Ureter (tissue), 1 donor: ENCODE measurements around the gene NLRP13. TPM values are rescaled to one million over a fixed set of nuclear protein-coding genes. Genes with fewer than 3 reads are reported as not detected.
"Not testable (repeated sequence)": the region's sequence is repeated elsewhere in the genome, so short reads cannot be mapped to it uniquely, and the experiment has no call there.

Source experiments
- DNase-seq: peaks from one replicate; pipeline ENCODE4 v3.0.0-alpha.2; 2020; ENCODE audit warnings: low spot score
- total RNA-seq: library from RNA; stranded (reverse); gene quantifications from one replicate; pipeline ENCODE4 v1.2.4, GENCODE V29; 2023
- donor health status: DM: yes; HTN: yes; CAD: no.

NLRP13 gene
- total RNA-seq = not detected

DNA sequence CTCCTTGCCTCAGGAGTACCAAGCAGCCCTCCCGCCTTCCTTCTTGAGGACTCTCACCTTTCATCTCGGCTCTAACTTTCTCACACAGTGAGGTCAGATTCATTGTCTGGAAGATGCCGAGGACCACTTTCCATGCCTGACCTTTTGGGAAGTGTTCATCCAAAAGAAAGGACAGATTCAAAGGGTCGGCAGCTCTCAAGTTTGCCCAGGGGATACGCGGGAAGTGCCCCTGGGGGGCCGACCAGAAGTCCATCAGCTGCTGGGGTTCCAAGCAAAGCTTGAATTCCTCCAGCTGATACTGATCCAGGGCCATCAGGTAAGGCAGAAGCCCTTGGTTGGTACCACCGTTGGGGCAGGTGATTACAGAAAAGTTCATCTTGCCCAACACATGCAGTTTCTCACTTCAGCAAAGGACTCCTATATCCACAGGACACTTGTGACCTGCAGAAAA lies at the start of gene NLRP13:
Gene NLRP13 (minus strand): TSS at position 401 of the 451 bp plus-strand sequence. CDS start 25 bp downstream, at position 376.
- DNase-seq = no peak

DNA sequence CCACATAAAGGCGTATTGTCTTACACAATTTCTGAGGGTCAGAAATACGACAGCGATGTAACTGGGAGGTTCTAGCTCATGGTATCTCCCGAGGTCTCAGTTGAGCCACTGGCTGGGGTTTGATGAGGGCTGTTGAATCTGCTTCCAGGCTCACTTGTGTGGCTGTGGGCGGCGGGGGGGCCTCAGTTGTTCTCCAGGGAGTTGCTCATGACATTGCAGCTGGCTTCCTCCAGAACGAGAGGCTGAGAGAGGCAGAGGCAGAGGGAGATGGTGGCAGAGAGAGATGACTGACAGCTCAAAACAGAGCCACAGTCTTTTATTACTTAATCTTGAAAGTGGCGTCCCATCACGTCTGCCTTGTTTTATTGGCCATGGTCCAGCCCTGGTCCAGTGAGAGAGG lies 48.3 kb upstream of the NLRP13 start:
- DNase-seq = no peak

DNA sequence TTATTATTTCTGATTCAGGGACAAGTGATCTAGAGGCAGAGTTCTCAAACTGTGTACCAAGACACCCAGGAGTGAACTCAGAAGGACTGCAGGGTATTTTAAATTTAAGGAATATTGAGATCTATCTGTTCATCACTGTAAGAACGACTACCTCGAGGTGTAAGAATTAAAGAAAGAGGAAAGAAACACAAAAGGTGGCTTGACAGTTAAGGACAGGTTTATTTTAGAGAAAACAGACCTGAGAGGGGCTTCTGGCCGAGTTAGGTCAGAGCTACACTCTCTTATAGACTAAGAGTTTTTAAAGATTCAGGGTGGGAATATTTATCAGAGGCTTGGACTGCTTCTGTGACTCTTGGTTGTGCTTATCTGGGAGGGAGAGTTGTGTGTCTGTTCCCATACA lies 41.8 kb upstream of the NLRP13 start:
- no peak for DNase-seq

DNA sequence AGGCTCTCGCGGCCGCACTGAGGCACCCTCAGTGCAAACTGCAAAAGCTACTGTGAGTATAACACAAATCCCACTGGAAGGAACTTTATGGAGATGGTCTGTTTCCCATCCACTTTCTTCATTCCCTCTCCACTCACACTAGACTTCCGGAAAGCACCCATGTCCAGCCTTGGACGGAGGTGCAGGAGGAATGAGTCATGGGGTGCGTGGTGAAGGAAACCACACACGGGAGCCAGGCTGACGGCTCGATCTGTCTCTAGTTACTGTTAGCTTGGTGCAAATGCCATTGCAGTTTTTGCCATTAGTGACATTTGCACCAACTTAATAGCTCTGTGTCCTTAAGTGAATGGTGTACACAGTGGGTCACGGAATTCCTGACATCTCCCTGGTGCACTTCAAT lies 30.1 kb upstream of the NLRP13 start:
- DNase-seq = no peak

DNA sequence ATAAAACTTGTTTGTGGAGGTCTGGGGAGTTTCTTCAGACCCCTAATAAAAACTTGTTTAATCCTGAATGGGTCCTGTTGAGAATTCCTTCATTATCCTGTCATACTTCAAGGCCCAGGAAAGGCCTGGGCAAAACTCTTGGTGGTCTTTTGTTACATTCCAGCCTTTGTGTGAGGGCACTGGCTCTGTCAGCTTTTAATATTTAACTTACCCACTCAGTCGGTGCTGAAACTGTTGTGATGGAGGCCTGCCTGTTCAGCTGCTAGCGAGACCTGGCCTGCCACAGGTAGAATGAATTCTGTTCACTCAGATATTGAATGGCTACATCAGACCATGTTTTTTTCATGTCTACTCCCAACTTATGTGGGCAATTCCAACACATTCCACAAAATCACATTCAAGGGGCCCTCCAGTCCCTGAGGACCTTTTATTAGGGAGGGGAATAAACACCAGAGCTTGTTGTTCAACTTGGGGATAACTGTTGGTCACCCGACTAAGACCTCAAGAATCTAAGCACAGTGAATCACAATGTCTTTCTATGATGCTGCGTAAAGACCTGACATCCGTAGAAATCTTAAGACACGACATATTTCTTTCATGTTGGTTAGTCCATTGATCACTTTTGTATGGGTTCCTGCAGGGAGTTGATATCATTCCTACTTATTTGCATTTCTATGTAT lies 28.0 kb upstream of the NLRP13 start:
- no peak for DNase-seq

- peak; percentile 77 for DNase-seq
Measured at GRCh38 chr19:55958356-55958755, 26.2 kb upstream of the NLRP13 start.

GRCh38 chr19:55956431-55956830 lies 24.3 kb upstream of the NLRP13 start:
- DNase-seq = no peak

DNA sequence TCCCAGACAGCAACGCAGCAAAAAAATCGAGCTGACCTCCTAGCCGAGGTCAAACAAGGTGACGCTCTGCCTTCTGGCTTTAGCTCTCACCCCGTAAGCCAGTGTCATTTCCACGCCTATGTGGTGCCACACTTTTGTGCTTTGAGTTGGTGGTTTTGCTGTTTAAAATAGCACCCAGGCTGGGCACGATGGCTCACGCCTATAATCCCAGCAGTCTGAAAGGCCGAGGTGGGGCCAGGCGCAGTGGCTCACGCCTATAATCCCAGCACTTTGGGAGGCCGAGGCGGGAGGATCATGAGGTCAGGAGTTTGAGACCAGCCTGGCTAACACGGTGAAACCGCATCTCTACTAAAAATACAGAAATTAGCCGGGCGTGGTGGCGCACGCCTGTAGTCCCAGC lies 18.4 kb upstream of the NLRP13 start:
- not testable (repeated sequence) for DNase-seq

- DNase-seq = no peak
Measured at GRCh38 chr19:55947532-55947931, 15.4 kb upstream of the NLRP13 start, which contains the start of gene NLRP8. Gene NLRP8 (plus strand): TSS chr19:55947832.

- DNase-seq = no peak
Measured at GRCh38 chr19:55940306-55940705, 8.2 kb upstream of the NLRP13 start.

GRCh38 chr19:55939206-55939605 lies 7.1 kb upstream of the NLRP13 start:
- DNase-seq = no peak

DNA sequence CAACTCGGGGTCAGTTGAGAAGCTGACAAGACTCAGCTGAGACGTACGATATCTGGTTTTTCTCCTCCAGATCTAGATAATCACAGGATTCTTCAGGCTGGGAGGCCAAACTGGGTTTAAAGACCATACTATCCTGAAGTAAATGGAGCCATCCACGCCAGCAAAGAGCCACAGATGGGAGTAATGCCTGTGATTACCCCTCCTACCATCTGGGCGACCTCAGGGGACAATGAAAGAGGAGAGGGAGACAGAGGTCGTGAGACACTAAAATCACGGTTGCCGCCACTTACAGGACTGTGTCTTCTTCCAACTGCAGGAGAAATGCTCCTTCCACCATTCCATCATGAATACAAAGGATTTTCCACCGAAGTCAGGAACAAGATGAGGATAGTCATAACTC lies 3.1 kb upstream of the NLRP13 start:
- DNase-seq = no peak

DNA sequence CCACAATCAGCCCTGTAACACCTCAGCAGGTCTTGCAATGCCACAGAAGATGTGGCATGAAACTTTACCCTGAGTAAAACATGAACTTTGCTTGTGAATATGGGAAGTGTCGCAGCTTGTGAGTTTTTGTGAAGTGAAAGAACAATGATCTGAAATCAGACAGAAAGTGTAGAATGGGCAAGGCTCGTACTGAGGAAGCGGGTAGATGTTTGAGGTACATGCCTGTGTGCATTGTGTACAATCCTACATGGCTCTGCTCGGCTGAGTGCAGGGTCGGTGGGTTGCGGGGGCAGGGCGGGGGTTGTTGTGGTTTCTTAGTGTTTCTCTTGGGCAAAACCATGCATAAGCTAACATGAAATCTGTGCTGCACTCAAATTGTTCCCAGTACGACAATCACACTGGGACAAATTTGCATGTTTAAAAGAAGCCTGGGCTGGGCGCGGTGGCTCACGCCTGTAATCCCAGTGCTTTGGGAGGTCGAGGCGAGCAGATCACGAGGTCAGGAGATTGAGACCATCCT lies 1.1 kb downstream of the NLRP13 start:
- DNase-seq = no peak

- not testable (repeated sequence) for DNase-seq
Measured at GRCh38 chr19:55929258-55929657, 2.9 kb downstream of the NLRP13 start.

- DNase-seq = no peak
Measured at GRCh38 chr19:55927991-55928390, 4.1 kb downstream of the NLRP13 start.

DNA sequence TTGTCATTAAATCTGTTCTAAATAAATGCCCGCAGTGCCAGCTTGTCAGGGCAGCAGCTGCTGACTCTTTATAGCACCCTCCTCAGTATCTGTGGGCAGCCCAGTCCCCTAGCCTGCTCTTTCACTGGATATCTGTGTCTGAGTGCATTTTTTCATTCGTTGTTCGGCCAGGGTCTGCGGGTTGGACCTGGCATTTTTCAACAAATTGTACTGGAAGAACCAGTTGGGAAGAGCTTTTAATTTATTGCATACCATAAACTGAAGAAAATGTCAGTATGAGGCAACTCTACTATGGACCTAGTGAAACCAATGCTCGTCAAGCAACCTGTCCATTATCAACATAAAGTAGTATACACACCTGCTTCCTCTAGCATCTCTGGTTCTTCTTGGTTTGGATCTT lies 8.6 kb downstream of the NLRP13 start:
- no peak for DNase-seq

DNA sequence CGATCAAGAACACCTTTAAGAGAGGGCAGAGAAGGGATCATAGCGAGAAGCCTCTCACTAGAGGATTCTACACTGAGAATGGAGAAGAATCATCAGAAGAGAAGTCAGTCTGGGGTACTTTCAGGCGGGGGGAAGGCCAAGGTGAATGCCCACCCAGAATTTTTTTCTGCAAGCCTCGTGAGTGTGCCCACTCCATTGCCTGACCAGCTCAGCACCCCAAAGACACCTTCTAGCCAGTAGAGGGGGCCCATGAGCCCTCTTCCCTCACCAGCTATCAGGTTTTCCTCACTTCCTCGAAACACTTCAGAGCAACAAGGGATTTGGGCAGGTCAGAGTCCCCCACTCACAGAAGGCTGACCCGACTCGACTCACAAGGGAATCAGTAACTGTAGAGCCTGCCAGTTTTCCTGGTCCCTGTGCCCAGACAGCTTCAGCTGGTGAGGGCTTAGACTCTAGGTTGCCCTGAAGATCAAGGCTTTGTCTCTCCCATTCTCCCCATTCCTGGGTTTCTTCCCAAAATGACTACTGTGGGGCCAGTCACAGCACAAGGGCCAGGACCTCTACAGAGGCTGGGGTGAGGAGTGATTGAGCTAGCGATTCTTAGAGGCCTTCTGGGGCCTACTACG lies 18.4 kb downstream of the NLRP13 start:
- no peak for DNase-seq

DNA sequence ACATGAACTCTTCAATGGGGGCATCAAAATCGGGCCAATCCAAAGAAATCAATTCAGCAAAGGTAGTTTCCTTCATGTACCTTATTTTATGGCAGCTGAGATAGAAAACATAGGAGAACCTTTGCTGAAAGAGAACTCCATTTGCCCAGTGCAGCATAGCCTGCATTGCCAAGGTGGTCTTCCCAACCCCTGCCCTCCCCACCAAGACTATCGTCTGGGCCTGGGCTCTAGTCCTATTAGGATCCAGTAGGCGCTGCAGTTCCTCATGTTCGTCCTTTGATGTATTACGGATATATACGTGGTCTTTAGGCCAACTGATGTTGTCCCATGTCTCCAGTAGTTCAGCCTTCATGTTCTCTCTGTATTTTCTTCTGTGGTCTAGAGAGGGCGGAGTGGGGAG lies 19.2 kb downstream of the NLRP13 start:
- DNase-seq = no peak

DNA sequence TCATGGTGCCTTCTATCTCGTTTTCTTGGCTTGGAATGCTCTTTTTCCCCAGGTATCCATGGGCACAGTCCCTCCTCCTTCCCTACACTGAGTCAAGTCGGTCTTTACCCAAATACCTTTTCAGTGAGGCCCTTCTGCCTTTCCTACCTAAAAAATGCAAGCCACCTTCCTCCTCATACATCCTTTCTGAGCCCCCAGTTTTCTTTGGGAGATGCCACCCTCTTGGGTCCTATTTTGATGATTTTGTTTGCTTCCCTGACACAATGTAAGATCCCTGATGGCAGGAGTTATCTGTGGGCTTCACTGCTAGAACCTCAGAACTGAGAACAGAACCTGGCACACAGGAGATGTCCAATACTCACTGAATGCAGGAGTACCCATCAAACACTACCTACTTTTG lies 22.3 kb downstream of the NLRP13 start:
- no peak for DNase-seq

- no peak for DNase-seq
Measured at GRCh38 chr19:55907746-55908145, 24.4 kb downstream of the NLRP13 start.

- DNase-seq = no peak
Measured at GRCh38 chr19:55907286-55907685, 24.9 kb downstream of the NLRP13 start.

DNA sequence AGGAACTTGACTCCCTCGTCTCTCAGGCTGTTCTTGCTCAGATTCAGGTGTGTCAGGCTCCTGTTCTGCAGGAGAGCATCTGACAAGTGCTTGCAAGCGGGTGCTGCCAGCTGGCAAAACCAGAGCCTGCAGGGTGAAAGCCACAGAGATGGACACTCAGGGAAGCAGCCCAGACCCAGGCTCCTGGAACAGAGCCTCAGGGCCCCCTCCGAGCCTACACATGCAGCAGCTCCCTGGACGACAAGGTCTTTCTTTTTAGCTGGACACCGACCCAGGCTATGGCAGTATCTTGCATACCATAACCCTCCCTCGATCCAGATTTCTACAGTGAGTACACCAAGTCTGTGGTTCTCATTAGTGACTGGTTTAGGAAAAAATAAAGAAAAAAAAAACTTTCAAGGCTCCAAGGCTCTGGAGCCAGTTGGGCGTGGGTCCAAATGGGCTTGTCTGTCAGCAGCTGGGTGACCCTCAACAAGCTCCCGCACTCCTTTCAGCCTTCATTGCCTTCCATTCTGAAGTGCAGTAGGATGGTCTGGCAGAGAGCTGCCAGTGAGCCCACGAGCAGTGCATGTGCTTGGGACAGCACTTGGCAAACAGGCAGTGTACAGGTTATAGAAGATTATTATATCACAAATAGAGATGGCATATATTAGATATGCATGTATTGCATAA lies 29.9 kb downstream of the NLRP13 start:
- no peak for DNase-seq
